T-helper 17 cell (primary cell): ENCODE results near the gene TPPP2. TPM values are rescaled to one million over a fixed set of nuclear protein-coding genes. Genes with fewer than 3 reads are reported as not detected.
A peak's percentile ranks its signal among the peaks of the same experiment; 100 is the strongest.
"Not testable (repeated sequence)": the region's sequence is repeated elsewhere in the genome, so short reads cannot be mapped to it uniquely, and the experiment has no call there.

ENCODE experiments used
- ATAC-seq: fragments of 150-1000 bp; cut with Tn5 transposase; 2 replicates; pipeline ENCODE4 v1.10.0; 2021; ENCODE audit warnings: mild to moderate bottlenecking, moderate library complexity
- DNase-seq, 3 donors: peaks; one replicate each; pipeline versions ENCODE4 v3.0.0 to v3.0.0-alpha.2; 2020 to 2021
- H3K9me3 ChIP-seq: one replicate; pipeline ENCODE4 v1.7.0; 2013; ENCODE audit warnings: low read length, mild to moderate bottlenecking; ENCODE audit not compliant: control insufficient read depth, poor library complexity, severe bottlenecking
- H3K27ac Mint-ChIP-seq: one replicate; pipeline ENCODE4 v1.8.0; 2022; ENCODE audit warnings: mild to moderate bottlenecking, moderate library complexity, mixed read lengths
- H3K27me3 Mint-ChIP-seq: one replicate; pipeline ENCODE4 v1.8.0; 2022; ENCODE audit warnings: mixed read lengths
- H3K36me3 Mint-ChIP-seq: one replicate; pipeline ENCODE4 v1.8.0; 2022; ENCODE audit warnings: low read depth, mixed read lengths
- H3K4me1 Mint-ChIP-seq: one replicate; pipeline ENCODE4 v1.8.0; 2022; ENCODE audit warnings: mild to moderate bottlenecking, mixed read lengths
- H3K4me3 Mint-ChIP-seq: one replicate; pipeline ENCODE4 v1.8.0; 2022; ENCODE audit warnings: mild to moderate bottlenecking, moderate library complexity, mixed read lengths
- total RNA-seq, 4 donors: library from RNA in 2 of 4; stranded (reverse) in 2 of 4; gene quantifications; one replicate each; pipeline ENCODE4 v1.2.3 and lab custom pipeline; 2022 to 2026

TPPP2 gene
- total RNA-seq (not detected), total RNA-seq (lab: John Stamatoyannopoulos, UW) (0 reads per million in 2 donors)

DNA sequence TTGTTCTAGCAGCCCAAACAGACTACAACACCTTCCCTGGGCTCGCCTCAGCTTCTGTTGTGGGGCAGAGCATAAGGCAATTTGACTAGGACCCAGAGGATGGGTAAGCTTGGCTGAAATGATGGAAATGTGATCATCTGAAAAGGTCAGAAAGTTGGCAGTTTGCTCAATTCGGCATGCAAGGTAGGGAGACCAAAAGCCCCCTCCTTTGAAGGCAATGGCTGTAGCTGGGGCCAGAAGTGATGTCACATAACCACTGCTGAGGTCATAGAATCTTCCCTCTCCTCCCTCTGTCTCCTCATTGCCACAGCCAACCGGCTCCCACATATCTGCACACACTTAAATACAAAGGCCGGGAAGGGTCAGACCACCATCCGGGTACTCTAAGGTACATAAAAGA is at the start of gene TPPP2:
Gene TPPP2, plus strand, starts transcription at position 301 of the 400 bp plus-strand sequence. CDS start 365 bp downstream, outside the sequence.
- Mint-ChIP-seq H3K4me1 (peaks cover 7% of the 10 kb centered on the region), H3K36me3 (peaks cover 2% of the 10 kb centered on the region), H3K4me3 (no peak within 1 kb of the TSS), H3K27ac (no peak within 1 kb of the TSS), H3K27me3 (peaks cover 17% of the 10 kb centered on the region)
- H3K9me3 ChIP-seq: no peaks in the 10 kb centered on the region
- no peak for DNase-seq
- no peak for ATAC-seq

DNA sequence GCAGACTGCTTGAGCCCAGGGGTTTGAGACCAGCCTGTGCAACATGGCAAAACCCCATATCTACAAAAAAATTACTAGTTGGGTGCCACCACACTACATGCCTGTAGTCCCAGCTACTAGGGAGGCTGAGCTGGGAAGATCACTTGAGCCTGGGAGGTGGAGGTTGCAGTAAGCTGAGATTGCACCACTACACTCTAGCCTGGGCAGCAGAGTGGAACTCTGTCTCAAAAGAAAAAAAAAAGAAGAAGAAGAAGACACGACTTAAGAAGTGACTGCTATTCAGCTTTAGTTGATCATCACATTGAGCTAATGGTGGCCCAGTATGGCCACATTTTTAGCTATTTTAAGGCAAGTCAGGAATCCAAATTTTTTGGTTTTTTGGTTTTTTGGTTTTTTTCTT is 49.1 kb upstream of the TPPP2 start:
- peaks cover 2% of the 10 kb centered on the region for H3K4me1 Mint-ChIP-seq
- DNase-seq (no peak), ATAC-seq (no peak)
- no peak overlapping the region for H3K27ac Mint-ChIP-seq
- H3K27me3 Mint-ChIP-seq: peaks cover 40% of the 10 kb centered on the region
- H3K4me3 Mint-ChIP-seq: no peak overlapping the region
- no peaks in the 10 kb centered on the region for H3K9me3 ChIP-seq
- H3K36me3 Mint-ChIP-seq: peaks cover 2% of the 10 kb centered on the region

DNA sequence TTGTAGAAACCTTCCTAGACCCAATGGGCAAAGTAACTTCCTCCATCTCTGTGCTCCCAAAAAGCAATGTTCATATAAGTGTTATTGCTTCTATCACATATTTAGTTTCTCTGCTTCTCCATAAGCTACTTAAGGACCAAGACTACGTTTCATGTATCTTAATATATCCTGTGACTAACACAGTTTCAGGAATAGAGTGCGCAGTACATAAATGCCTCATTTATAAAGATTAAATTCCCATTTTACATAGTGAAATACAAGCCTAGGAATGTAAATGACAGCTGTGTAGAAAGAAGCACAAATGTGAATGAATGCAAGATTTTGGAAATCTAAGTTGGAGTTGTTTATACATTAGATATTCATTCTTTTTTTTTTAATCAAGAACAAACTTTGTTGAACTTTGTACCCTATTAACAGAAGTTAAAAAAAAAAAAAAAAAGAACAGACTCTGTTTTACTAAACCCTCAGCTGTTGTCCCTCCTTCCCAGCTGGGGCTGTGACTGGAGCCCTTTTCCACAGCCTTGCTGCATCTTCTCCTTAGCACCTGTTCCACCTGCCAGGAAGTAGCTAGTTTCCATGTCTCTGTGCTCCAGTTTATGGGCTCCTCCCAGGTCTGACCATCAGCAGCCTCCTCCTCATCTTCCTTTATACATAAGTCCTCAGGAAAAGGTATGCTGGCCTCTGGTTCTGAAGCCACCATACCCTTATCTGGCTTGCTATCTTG is 47.2 kb upstream of the TPPP2 start:
- Mint-ChIP-seq H3K27ac (no peak overlapping the region), H3K4me3 (no peak overlapping the region), H3K4me1 (peaks cover 2% of the 10 kb centered on the region), H3K36me3 (peaks cover 2% of the 10 kb centered on the region), H3K27me3 (peaks cover 40% of the 10 kb centered on the region)
- DNase-seq: no peak
- no peaks in the 10 kb centered on the region for H3K9me3 ChIP-seq
- ATAC-seq: no peak

DNA sequence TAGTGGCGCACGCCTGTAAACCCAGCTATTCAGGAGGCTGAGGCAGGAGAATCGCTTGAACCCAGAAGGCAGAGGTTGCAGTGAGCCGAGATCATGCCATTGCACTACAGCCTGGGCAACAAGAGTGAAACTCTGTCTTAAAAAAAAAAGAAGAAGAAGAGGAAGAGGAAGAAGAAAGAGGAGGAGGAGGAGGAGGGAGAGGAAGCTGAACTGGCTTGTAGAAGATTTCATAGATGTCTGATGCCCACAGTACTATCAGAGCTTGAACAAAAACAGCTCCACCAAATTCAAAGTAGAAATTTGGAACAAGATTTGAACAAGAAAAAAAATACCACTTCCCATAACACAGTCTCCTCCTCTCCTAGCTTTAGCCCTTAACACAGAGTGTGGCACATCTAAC is 44.4 kb upstream of the TPPP2 start:
- H3K9me3 ChIP-seq, H3K4me3 Mint-ChIP-seq, H3K27ac Mint-ChIP-seq: not testable (repeated sequence)

DNA sequence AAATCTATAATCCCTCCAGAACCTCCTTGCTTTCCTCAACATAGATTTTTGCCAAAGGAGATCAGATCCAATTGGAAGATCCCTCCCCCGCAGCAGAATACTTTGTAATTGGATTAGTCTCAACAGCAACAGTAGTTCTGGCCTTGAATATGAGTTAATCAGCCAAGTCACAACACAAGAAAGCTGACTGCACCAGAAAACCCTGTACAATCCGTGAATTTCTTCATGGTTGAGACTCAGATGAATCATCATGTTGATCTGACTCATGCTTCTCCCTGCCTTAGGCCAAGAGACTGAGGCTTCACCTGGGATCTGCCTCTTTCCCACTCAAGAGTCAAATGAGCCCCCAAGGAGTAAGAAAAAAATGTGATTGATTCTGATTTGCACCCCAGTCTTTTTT is 43.2 kb upstream of the TPPP2 start:
- ATAC-seq: no peak

More for the DNA sequence above, 44.4 kb upstream of the TPPP2 start:
- H3K4me1 Mint-ChIP-seq: peaks cover 11% of the 10 kb centered on the region
- not testable (repeated sequence) for ATAC-seq, DNase-seq, H3K36me3 Mint-ChIP-seq
- H3K27me3 Mint-ChIP-seq: peaks cover 21% of the 10 kb centered on the region

DNA sequence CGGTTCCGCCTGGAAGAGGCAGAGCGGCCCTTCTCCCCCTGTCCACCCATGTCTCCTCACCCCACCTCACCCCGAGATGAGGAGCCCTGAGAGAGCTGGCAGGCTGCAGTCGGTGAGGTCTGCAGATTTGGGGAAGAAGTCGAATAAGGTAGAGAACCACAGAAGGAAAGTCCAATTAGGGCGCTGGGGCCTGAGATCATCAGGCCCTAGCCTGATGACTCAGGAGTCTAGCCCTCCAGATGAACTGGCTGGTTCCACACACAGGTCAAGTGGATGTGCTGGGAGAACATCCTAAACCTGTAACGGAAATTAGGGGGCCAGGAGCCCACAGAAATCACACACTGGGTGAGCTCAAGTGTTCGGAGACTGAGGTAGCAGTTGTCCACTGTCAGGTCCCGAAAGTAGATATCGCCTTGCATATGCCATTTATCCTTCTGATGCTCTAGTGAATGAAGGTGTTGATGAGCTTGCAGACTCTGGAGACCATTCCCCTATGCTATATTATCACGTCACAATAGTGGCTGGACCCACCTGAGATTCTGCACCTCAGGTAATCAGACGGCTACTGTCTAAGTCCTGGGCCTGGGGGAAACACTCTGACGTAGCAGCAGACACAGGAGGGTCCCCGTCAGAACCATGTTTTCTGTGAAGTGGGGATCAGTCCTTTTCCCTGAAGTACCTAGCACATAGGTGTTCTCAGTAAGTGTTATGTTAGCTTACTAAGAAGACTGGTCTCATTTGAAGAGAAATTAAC is 41.1 kb upstream of the TPPP2 start:
- DNase-seq: no peak
- Mint-ChIP-seq H3K4me1 (peaks cover 16% of the 10 kb centered on the region), H3K27ac (no peak overlapping the region)

More for the DNA sequence above, 43.2 kb upstream of the TPPP2 start:
- peaks cover 2% of the 10 kb centered on the region for H3K36me3 Mint-ChIP-seq
- no peak for DNase-seq
- peaks cover 15% of the 10 kb centered on the region for H3K4me1 Mint-ChIP-seq
- no peaks in the 10 kb centered on the region for H3K9me3 ChIP-seq
- H3K27ac Mint-ChIP-seq: peak overlapping the region; percentile 3
- H3K4me3 Mint-ChIP-seq: no peak overlapping the region
- H3K27me3 Mint-ChIP-seq: peaks cover 19% of the 10 kb centered on the region

DNA sequence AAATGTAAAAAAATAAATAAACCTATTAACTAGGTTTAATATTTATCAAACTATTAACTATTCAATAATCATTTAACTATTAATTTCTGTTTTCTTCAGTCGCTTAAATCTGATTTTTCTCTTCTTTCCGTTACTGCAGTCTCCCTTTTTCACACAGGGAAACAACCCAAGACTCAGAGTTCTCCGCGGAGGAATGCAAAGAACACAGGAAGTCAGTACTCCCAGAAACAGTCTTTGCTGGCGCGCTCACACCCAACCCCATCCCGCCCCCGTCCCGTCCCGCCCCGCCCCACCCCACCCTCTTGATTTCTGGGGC is 40.6 kb upstream of the TPPP2 start:
- DNase-seq: no peak
- H3K27ac Mint-ChIP-seq: peak overlapping the region; percentile 96
- H3K36me3 Mint-ChIP-seq: peaks cover 2% of the 10 kb centered on the region
- peaks cover under 1% of the 10 kb centered on the region for H3K27me3 Mint-ChIP-seq
- no peak for ATAC-seq
- H3K4me1 Mint-ChIP-seq: peaks cover 17% of the 10 kb centered on the region
- peak overlapping the region; percentile 91 for H3K4me3 Mint-ChIP-seq
- no peaks in the 10 kb centered on the region for H3K9me3 ChIP-seq

More for the DNA sequence above, 41.1 kb upstream of the TPPP2 start:
- H3K9me3 ChIP-seq: no peaks in the 10 kb centered on the region
- H3K27me3 Mint-ChIP-seq: peaks cover 6% of the 10 kb centered on the region
- no peak overlapping the region for H3K4me3 Mint-ChIP-seq
- ATAC-seq: no peak
- H3K36me3 Mint-ChIP-seq: peaks cover 4% of the 10 kb centered on the region

DNA sequence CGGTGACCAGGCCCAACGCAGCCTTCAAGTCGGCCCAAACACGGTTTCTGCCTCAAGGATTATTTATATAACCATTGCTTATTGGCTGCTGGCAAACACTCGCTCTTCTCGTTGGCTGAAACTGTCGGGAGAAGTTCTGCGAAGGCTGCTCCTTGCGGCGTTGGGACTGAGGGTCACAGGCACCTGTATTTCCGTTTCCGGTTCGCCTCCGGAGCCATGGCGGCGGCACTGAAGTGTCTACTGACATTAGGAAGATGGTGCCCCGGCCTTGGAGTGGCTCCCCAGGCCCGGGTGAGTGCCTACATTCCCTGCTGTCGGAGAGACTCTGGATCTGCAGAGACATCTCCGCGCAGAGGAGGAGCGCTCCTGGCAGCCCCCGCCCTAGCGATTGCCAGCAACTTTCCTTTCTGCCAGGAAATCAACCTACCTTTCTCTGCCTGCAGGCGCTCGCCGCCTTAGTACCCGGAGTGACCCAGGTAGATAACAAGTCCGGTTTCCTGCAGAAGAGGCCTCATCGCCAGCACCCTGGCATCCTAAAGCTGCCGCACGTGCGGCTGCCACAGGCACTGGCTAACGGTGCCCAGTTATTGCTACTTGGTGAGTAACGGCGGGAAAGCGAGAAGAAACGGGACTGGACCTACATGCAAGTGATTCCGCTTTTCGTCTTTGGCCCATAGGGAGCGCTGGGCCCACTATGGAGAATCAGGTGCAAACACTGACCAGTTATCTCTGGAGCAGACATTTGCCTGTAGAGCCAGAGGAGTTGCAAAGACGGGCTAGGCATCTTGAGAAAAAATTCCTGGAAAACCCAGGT is 40.0 kb upstream of the TPPP2 start, which contains the start of gene METTL17:
Gene METTL17, plus strand, starts transcription at position 194 of the 814 bp plus-strand sequence. Its CDS starts 23 bp downstream, at position 217.
- Mint-ChIP-seq H3K36me3 (peaks cover 5% of the 10 kb centered on the region), H3K4me1 (peaks cover 22% of the 10 kb centered on the region), H3K27me3 (no peaks in the 10 kb centered on the region), H3K27ac (peak within 1 kb of the TSS; percentile 96), H3K4me3 (peak within 1 kb of the TSS; percentile 91)
- H3K9me3 ChIP-seq: no peaks in the 10 kb centered on the region
- ATAC-seq (peak; percentile 94), DNase-seq (peak; percentile 66 to 76 (median 71))

DNA sequence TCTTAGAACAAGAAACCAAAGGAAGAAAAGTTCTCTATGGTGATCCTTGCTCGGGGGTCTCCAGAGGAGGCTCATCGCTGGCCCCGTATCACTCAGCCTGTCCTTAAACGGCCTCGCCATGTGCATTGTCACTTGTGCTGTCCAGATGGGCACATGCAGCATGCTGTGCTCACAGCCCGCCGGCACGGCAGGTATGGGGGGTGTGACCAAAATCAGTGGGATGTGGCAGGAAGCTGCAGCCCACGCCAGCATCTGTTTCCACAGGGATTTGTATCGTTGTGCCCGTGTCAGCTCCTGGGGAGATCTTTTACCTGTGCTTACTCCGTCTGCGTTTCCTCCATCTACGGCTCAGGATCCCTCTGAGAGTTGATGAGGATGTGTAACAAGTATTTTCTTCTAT is 33.5 kb upstream of the TPPP2 start:
- no peak for ATAC-seq
- no peak for DNase-seq
- Mint-ChIP-seq H3K4me1 (peaks cover 27% of the 10 kb centered on the region), H3K27me3 (no peaks in the 10 kb centered on the region), H3K36me3 (peaks cover 9% of the 10 kb centered on the region), H3K27ac (peak overlapping the region; percentile 14), H3K4me3 (no peak overlapping the region)
- no peaks in the 10 kb centered on the region for H3K9me3 ChIP-seq

DNA sequence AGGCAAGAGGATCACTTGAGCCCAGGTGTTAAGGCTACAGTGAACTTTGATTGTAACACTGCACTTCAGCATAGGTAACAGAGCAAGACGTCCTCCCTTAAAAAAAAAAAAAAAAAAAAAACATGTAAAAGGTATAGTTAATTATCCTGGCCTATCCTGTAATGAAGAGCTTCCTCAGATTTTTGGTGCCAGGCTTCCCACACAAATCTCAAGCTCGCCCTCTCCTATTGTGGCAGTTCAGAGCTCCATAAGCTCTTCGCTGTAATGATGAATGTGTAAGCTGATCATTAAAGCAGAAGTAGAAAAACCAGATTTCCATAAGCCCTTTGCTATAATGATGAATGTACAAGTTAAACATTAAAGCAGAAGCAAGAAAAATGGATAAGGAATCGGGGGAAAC is 32.9 kb upstream of the TPPP2 start:
- DNase-seq: no peak
- H3K9me3 ChIP-seq: no peaks in the 10 kb centered on the region
- no peak overlapping the region for H3K27ac Mint-ChIP-seq
- H3K4me3 Mint-ChIP-seq: no peak overlapping the region
- peaks cover 27% of the 10 kb centered on the region for H3K4me1 Mint-ChIP-seq
- H3K27me3 Mint-ChIP-seq: no peaks in the 10 kb centered on the region
- ATAC-seq: no peak
- H3K36me3 Mint-ChIP-seq: peaks cover 9% of the 10 kb centered on the region

DNA sequence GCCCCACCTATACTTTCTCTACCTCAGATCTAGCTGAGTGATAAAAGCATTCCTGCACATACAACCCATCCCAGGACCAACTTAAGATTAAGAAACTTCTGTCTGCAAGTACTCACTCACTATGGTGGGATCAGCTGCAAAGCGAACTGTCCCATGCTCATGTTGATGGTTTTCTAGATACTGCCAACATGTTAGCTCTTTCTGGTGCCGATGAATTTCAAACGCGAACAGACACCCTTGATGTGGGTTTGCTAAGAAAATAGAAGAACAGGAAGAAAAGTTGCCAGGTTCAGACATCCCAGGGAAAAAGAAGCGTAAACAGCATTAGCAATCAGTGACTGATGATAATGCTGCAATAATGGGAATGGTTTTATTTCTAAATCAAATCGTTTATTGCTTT is 32.5 kb upstream of the TPPP2 start:
- Mint-ChIP-seq H3K4me3 (no peak overlapping the region), H3K4me1 (peaks cover 27% of the 10 kb centered on the region), H3K36me3 (peaks cover 9% of the 10 kb centered on the region), H3K27ac (no peak overlapping the region), H3K27me3 (no peaks in the 10 kb centered on the region)
- no peak for DNase-seq
- no peaks in the 10 kb centered on the region for H3K9me3 ChIP-seq
- no peak for ATAC-seq

DNA sequence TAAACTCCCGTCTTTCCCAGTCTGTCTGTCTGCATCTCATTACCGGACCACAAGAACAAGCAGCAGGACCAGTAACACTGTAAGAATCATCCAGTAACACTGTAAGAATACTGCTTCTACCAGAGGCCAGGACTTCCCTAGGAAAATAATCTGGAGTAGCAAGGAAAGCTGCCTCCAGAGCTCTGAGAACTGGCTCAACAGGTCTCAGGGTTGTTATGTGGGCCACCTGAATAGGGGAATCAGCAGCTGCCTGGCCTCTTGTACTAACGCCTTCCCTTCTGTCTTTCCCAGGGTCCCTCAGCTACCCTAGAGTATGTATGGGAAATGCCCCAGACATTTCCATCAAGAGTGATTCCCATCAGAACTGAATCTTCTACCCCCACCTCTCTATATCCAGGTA is 31.9 kb upstream of the TPPP2 start:
- Mint-ChIP-seq H3K27me3 (no peaks in the 10 kb centered on the region), H3K27ac (no peak overlapping the region), H3K4me1 (peaks cover 26% of the 10 kb centered on the region), H3K4me3 (no peak overlapping the region), H3K36me3 (peaks cover 9% of the 10 kb centered on the region)
- H3K9me3 ChIP-seq: no peaks in the 10 kb centered on the region
- DNase-seq (no peak), ATAC-seq (no peak)
